ACC112 (cell line): Measurements from ENCODE around the gene SCG2.

ENCODE experiments used
- H2AFZ ChIP-seq: fragments of 200-600 bp; sonication (generic); one replicate; pipeline ENCODE4 v1.6.0; 2017; ENCODE audit warnings: antibody characterized with exemption, low read length; ENCODE audit not compliant: unreplicated experiment
- H3K27ac ChIP-seq: fragments of 200-600 bp; sonication (generic); 2 replicates; pipeline ENCODE4 v1.5.1; 2014; ENCODE audit warnings: low read depth, mild to moderate bottlenecking, antibody characterized with exemption, low read length, moderate library complexity
- H3K27me3 ChIP-seq: fragments of 200-600 bp; sonication (generic); 2 replicates; pipeline ENCODE4 v1.6.1; 2014; ENCODE audit warnings: mild to moderate bottlenecking, antibody characterized with exemption, low read length, moderate library complexity, mixed read lengths; ENCODE audit not compliant: insufficient read depth
- H3K36me3 ChIP-seq: fragments of 200-600 bp; sonication (generic); 2 replicates; pipeline ENCODE4 v1.6.1; 2016; ENCODE audit warnings: mild to moderate bottlenecking, antibody characterized with exemption, low read length, moderate library complexity, mixed read lengths; ENCODE audit not compliant: insufficient read depth
- H3K4me1 ChIP-seq: fragments of 200-600 bp; sonication (generic); one replicate; pipeline ENCODE4 v1.6.1; 2016; ENCODE audit warnings: low read length, mixed read lengths; ENCODE audit not compliant: insufficient read depth, unreplicated experiment, control insufficient read depth
- H3K4me3 ChIP-seq: fragments of 200-600 bp; sonication (generic); 2 replicates; pipeline ENCODE4 v1.5.1; 2014; ENCODE audit warnings: mild to moderate bottlenecking, low read depth, low read length
- H3K79me2 ChIP-seq: fragments of 200-600 bp; sonication (generic); one replicate; pipeline ENCODE4 v1.6.0; 2016; ENCODE audit warnings: low read length; ENCODE audit not compliant: control insufficient read depth, unreplicated experiment, insufficient read depth

Gene SCG2, protein sequence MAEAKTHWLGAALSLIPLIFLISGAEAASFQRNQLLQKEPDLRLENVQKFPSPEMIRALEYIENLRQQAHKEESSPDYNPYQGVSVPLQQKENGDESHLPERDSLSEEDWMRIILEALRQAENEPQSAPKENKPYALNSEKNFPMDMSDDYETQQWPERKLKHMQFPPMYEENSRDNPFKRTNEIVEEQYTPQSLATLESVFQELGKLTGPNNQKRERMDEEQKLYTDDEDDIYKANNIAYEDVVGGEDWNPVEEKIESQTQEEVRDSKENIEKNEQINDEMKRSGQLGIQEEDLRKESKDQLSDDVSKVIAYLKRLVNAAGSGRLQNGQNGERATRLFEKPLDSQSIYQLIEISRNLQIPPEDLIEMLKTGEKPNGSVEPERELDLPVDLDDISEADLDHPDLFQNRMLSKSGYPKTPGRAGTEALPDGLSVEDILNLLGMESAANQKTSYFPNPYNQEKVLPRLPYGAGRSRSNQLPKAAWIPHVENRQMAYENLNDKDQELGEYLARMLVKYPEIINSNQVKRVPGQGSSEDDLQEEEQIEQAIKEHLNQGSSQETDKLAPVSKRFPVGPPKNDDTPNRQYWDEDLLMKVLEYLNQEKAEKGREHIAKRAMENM

DNA sequence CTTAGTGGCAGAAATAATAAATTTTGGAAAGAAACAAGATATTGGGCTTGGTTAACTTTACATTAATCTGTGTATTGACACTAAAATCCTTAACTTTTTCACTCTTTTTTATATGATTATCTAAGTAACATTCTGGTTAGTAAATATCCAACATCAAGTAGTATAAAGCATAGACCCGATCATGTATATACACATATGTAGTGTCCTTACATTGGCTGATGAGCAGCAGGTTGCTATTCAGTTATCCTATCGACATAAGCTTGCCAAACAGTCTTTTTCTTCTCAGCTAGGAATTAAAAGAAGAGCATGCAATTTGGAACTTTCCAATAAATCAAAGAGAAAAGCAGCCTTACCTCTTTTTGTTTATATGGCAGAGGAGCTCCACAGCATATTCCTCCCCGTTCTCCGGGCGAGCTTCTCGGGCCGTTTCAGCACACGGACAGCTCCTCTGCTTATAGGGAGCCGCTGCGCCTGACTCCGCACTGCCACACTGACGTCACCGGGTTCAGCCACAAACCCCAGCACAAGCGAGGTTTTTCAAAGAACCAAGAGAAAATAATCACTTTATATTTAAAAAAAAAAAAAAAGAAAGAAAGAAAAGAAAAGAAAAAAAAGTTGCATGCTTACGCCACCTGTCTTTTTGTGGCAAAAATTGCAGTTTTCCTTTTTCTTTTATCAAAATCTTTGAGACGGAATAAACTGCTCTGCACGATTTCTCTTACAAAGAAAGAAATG is at the start of gene SCG2:
TSS of gene SCG2 (minus strand) at position 430 of the 735 bp plus-strand sequence. CDS start 3,079 bp downstream, outside the sequence.
- Histone ChIP-seq H3K27me3 (no peaks in the 10 kb centered on the region), H3K4me1 (peaks cover 28% of the 10 kb centered on the region), H3K79me2 (no peaks in the 10 kb centered on the region), H3K4me3 (peak within 1 kb of the TSS; percentile 27; the same call in 1 of the 2 replicates), H2AFZ (no peak within 1 kb of the TSS), H3K27ac (no peak within 1 kb of the TSS), H3K36me3 (no peaks in the 10 kb centered on the region)

DNA sequence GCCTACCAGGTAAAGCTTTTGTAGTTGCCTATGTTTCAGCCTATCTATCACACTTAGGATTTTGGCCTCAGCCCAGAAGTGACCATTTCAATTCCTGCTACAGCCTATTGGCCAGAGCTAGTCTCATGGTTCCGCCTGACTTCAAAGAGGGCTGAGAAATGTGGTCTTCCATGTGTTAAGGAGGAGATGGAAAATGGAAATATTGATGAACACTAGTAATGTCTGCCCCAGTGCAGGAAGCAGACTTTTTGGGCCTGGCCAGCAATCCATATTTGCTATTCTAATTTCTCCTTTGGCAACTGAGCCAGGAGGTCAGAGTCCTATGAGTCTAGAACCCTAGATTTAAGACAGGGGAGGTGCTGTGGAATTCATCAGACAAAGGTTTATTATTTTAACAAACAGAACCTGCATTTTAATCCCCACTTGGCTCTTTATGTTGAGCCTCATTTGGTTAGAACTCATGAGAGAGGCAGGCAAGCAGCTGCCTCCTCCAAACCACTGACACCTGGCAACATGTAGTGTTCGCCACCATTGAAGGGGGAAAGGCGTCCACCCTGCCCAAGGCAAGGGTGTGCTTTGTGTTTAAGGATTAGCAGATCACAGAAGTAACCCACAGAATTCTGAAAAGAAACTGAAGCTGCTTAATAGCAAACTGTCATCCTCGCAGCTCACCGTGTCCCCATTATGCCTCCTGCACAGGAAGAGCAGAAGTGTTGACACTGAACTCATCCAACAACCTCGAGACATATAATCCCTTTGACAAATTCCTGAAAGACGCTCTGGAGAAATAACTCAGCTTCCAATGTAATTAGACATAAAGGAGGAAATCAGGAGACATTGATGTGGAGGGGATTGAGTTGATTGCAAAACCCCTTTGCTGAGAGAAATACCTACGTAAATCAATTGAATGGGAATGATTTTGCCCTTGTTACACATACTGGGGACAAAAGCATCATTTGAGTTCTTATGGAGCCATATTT is 47.7 kb upstream of the SCG2 start:
- Histone ChIP-seq H2AFZ (no peak overlapping the region), H3K27ac (no peak overlapping the region), H3K36me3 (no peaks in the 10 kb centered on the region), H3K79me2 (no peaks in the 10 kb centered on the region), H3K27me3 (no peaks in the 10 kb centered on the region), H3K4me3 (no peak overlapping the region), H3K4me1 (peaks cover 3% of the 10 kb centered on the region)

DNA sequence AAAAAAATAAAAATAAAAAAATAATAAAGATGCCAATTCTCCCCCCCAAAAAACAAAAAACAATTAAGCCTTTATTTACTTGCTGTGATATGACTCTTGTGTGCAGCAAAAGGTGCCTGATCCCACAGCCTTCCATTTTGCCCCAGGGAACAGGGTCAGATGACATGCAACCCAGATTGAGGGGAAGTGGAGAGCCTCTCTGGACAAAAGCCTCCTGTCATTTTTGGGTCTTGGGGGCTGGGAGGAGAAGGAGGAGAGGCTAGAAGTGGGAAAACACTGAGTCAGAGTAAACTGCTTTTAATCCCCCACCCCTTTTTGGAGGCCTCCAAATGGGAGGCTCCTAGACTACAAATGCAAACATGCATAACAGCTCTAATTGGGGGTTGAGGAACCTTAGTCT is 46.6 kb upstream of the SCG2 start:
- H2AFZ ChIP-seq: no peak overlapping the region
- H3K27me3 ChIP-seq: no peaks in the 10 kb centered on the region
- no peaks in the 10 kb centered on the region for H3K36me3 ChIP-seq
- no peak overlapping the region for H3K4me3 ChIP-seq
- H3K27ac ChIP-seq: no peak overlapping the region
- H3K4me1 ChIP-seq: peaks cover 3% of the 10 kb centered on the region
- no peaks in the 10 kb centered on the region for H3K79me2 ChIP-seq

DNA sequence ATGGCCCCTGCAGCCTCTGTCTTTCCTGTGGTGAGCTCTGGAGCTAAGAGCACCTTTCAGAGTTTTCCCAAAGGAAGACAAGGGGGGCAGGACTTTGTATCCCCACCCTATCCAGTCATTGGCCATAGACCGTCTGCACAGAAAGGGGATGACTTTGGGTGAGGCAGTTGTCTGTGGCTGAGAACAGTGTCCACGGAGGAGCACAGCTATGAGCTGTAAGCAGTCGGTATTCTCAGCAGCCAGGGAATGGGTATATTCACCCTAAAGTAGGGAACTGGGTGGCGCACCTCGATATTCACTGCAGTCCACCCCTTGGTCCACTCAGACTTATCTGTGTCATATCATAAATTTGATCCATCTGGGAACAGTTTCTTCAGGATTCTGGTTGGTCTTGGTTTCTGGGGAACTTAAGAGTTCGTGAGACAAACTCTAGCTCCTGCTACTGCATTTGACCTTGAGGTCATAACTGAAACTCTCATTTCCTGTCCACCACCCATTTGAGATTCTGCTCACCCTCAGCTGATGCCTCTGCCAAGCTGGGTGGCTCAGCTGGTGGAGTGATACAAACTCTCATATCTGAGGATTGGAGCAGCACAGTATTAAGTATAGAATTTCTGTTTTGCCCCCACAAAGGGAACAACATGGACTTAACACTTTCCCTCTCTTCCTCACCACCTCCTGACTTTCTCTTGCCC is 45.2 kb upstream of the SCG2 start:
- no peak overlapping the region for H3K27ac ChIP-seq
- H2AFZ ChIP-seq: no peak overlapping the region
- H3K4me1 ChIP-seq: peaks cover 3% of the 10 kb centered on the region
- no peaks in the 10 kb centered on the region for H3K36me3 ChIP-seq
- H3K27me3 ChIP-seq: no peaks in the 10 kb centered on the region
- H3K4me3 ChIP-seq: no peak overlapping the region
- no peaks in the 10 kb centered on the region for H3K79me2 ChIP-seq

DNA sequence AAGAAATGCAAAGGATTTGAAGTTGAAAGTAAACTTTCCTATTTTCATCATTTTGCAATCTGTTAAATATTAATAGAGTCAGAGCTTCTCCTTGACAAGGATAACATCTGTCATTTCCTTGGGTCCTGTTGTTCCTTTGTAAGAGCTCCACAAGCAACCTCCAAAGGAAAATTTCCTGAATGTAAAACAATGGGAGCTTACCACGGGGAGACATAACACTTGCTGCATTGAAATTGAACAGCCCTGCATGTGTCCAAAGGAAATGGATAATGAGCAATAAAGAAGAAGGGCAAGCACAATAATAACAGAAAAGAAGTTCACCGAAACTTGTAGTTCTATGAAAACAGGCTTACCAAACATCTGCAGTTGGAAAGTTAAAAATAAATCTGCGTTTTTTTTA is 42.0 kb upstream of the SCG2 start:
- no peak overlapping the region for H2AFZ ChIP-seq
- peaks cover 3% of the 10 kb centered on the region for H3K4me1 ChIP-seq
- H3K27ac ChIP-seq: no peak overlapping the region
- H3K36me3 ChIP-seq: no peaks in the 10 kb centered on the region
- H3K27me3 ChIP-seq: no peaks in the 10 kb centered on the region
- no peak overlapping the region for H3K4me3 ChIP-seq
- no peaks in the 10 kb centered on the region for H3K79me2 ChIP-seq

DNA sequence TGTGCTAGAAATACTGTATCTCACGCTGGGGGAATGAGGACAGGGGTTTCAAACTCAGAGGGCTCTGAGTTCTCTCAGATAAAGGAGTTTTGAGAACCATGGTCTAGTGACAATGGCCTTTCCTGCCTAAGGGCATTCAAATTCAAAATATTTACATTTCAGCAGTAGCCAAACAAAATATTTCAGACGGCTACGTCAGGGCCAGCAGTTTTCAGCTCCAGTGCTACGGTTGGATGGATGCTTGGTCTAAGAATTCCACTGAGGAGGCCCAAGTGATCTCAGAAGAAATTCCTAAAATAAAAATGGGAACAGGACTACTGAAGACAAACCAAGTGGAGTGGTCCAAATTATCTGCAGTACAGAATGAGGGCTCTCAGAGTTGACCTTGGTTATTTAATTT is 41.1 kb upstream of the SCG2 start:
- Histone ChIP-seq H2AFZ (no peak overlapping the region), H3K4me1 (peaks cover 3% of the 10 kb centered on the region), H3K27me3 (no peaks in the 10 kb centered on the region), H3K27ac (no peak overlapping the region), H3K36me3 (no peaks in the 10 kb centered on the region), H3K79me2 (no peaks in the 10 kb centered on the region), H3K4me3 (no peak overlapping the region)

DNA sequence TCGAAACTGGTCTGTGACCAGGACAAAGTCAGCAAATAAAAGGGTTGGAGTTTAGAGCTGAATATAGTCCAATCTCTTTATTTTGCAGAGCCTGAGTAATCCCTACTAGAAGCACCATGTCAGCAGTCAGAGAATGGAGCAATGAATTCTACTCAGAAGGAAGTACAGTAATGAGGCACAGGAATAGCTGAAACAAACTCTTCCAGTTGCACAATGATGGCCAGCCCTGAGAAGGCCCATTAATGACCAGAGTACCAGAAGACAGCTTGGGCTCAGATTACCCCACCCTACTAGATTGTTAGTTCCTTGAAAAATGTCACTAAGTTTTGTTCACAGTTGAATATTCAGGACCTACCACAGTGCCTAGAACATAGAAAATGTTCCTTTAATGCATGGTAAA is 40.3 kb upstream of the SCG2 start:
- Histone ChIP-seq H3K4me3 (no peak overlapping the region), H3K79me2 (no peaks in the 10 kb centered on the region), H3K36me3 (no peaks in the 10 kb centered on the region), H2AFZ (no peak overlapping the region), H3K27ac (no peak overlapping the region), H3K4me1 (peaks cover under 1% of the 10 kb centered on the region), H3K27me3 (no peaks in the 10 kb centered on the region)

DNA sequence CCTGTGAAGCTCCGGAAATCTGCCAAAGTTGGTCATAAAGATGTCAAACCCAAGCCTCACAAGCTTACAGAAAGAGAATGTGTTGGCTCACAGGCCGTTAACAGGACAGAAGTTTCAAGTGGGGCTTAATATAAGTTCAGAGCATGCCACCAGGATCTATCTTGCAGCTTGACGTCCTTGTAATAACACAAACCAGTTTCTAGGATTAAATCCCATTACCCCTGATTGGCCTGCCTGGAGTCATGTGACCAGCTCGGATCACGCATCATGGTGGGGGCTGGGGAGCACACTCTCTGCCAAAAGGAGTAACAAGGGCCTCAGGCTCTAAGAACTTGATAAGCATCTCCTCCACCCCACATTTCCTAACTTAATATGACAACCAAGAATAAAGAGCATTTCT is 38.9 kb upstream of the SCG2 start:
- Histone ChIP-seq H3K27me3 (no peaks in the 10 kb centered on the region), H2AFZ (no peak overlapping the region), H3K4me1 (no peaks in the 10 kb centered on the region), H3K27ac (no peak overlapping the region), H3K79me2 (no peaks in the 10 kb centered on the region), H3K4me3 (no peak overlapping the region), H3K36me3 (no peaks in the 10 kb centered on the region)

DNA sequence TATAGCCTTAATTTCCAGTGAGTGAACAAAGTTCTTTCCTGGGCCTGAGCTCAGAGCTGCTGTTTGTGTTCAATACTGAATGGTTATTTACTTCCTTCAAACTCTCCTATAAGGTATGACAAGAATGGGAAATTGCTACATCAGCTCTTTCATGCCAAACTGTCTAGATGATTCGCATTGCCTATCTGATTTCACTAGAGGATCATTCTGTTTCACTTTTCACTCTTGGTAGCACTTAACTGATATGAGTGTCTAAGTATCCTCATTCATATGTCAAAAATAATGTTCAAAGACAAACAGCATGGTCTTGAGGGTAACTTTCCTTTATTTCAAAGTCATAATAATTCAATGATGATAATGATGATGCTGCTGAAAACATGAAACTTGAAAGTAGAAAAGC is 32.9 kb upstream of the SCG2 start:
- no peaks in the 10 kb centered on the region for H3K79me2 ChIP-seq
- H3K36me3 ChIP-seq: no peaks in the 10 kb centered on the region
- H3K27ac ChIP-seq: no peak overlapping the region
- no peaks in the 10 kb centered on the region for H3K27me3 ChIP-seq
- H3K4me3 ChIP-seq: no peak overlapping the region
- no peak overlapping the region for H2AFZ ChIP-seq
- peaks cover 7% of the 10 kb centered on the region for H3K4me1 ChIP-seq
